RPMI7951 (cell line): ENCODE data around the gene SAP30L. TPM values are rescaled to one million over a fixed set of nuclear protein-coding genes. Genes with fewer than 3 reads are reported as not detected.

Experiments used
- DNase-seq: peaks from one replicate; pipeline ENCODE4 v3.0.0-alpha.2; 2012; ENCODE audit warnings: low read depth
- total RNA-seq: library from RNA; depleted of rRNA; stranded (reverse); fragments of >200 nt; shearing (Covaris generic); gene quantifications from 2 replicates; pipeline ENCODE4 v1.2.3, GENCODE V29; 2014

SAP30L gene
- total RNA-seq, 1 experiment from 2014 or later, result 37.6 TPM

DNA sequence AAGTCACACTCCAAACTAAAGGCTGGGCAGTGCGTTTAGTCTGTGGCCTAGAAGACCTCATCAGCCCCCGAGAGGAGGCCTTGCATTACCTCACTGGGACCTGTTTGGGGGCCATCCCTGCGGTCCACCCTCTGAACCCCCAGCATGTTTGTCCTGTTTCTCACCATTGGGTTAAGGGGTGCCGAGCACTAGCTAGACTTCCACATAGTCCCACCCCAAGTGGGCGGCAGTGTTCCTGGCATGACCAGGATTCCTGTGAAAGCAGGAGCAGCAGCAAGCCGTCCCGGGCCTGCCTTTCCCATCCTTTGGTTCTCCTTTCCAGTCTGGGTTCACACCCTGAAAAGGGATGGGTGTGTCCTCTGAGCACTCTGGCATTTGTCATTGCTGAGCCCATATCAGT is 26.6 kb upstream of the SAP30L start:
- no peak for DNase-seq

DNA sequence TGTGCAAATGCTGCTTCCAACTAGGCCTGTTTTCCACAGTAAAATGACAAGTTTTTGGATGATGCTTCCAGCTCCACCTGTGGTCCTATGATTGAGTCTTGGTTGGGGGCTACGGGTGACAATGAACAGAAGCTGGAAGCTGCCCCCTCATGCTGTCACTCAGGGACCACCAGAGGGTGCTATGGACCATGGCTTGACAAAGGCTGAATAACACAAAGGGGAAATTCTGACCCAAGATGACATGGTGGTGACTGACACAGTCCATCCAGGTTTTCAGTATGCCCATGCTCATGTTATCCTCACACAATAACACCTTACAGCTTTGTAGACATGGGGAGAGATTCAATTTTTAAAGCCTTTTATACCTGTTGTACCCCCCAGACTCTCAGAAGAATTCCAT is 23.9 kb upstream of the SAP30L start:
- peak; percentile 9 for DNase-seq

DNA sequence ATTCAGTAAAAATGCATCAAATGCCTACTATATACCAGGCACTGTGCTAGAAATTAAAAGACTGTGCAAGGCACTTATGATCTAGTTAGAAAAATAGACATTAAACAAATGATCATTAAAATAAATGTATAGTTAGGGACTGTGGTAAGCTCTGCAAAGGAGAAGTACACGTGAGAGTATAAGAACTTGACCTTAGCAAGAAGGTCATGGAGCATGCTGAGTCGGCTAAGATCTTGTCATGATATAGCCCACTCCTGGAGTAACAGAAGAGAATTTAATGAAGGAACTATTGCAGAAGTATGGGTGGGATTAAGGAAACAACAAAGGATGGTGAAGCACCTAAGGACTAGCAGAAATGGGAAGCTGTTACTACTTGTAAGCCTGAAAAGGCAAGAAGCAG is 23.5 kb upstream of the SAP30L start:
- DNase-seq, result no peak

DNA sequence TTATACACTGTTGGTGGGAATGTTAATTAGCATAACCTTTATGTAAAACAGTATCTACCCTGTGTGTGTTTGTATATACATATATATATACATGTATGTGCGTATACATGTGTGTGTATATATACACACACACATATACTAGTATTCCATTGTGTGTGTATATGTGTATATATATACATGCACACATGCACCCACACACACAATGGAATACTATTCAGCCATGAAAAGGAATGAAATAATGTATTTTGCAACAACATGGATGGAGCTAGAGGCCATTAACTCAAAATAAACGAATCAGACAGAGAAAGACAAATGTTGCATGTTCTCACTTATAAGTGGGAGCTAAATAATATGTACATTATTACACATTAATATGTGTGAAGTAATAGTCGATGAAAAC is 17.6 kb upstream of the SAP30L start:
- no peak for DNase-seq

DNA sequence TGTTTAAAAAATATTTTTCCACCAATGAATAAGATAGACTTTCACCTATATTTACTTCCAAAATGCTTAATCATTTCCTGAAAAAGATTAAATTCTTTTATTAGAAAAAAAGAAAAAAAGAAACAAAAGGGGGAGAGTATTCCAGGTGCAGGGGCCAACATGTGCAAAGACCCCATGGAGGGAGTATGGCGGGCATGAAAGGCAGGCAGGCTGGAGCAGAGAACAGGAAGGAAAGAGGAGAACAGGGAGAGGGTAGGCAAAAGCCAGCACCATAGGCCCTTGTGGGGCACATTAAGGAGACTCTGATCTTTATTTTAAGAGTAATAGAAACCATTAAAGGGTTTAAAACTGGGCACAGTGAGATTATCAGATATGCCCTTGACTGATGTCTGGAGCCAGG is 16.5 kb upstream of the SAP30L start:
- DNase-seq, result no peak

DNA sequence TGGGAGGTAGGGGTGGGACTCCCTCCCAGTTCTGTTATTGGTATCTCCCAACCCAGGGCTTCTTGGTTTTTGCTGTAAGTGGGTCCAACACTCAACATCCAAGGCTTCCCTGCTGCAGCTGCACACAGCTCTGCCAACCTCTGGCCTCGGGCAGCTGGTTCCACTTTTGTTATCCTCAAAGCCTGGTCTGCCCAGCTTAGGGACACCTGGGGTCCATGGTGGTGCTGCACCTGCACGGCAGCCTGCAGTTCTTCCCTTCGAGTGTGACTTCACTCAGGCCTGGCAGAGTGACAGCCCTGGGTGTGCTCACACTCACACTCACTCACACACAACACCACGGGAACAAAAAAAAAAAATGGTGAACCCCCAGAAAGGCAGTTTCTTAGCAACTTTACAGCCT is 15.3 kb upstream of the SAP30L start:
- DNase-seq, result no peak

DNA sequence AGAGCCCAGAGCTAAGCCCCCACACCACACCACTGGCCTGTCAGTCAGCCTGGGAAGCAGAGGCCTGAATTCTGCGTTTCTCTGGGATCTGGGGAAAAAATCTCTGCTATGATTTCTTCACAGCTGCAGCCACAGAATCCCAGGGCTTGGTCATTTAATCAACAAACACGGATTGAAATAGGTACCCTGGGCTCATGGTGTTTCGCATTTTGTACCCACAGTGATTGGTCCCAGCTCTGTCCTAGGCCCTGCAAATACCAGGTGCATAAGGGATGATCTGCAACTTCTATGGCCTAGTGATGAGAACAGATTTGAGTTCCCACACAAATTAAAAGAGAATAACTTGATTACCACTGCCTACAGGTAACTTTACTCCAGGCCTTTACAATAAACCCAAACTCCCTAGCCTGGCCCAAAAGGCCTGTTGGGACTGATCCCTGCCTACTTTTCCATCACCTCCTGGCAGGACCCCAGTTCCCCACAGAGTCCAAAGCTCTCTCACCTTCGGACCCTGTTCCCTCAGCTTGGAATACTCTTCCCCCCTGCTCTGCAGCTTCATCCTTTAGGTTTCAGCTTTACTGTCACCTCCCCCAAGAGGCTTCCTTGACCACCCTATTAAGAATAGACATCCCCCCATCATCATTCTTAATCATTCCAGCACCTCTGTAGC is 14.7 kb upstream of the SAP30L start:
- DNase-seq, result no peak

DNA sequence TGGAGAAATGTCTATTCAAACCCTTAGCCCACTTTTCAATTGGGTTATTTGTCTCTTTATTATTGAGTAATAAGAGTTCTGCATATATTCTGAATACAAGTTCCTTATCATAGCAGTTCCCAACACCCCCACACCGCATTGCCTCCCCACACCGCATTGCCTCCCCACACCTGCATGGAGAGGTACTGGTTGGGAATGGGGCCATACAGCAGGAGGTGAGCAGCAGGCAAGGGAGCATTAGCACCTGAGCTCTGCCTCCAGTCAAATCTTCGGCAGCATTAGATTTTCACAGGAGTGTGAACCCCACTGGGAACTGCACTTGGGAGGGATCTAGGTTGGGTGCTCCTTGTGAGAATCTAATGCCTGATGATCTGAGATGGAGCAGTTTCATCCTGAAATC is 10.6 kb upstream of the SAP30L start:
- DNase-seq, result no peak

DNA sequence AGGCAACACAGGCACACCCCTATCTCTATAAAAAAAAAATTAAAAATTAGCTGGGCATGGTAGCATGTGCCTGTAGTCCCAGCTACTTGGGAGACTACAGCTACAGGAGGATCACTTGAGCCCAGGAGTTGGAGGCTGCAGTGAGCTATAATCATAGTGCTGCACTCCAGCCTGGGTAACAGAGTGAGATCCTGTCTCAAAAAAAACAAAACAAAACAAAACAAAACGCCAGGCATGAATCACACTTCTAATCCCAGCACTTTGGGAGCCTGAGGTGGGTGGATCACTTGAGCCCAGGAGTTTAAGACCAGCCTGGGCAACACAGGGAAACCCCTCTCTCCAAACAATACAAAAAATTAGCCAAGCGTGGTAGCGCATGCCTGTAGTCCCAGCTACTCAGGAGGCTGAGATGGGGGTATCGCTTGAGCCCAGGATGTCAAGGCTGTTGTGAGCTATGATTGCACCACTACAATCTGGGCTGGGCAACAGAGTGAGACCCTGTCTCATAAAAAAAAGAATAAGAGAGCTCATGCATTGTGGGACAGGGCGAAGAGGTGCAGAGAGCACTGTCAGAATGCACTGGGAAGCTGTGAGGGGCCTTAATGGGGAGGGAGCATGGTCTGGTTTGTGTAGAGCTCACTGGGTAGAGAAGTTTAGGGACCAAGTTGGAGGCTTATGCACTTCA is 8.4 kb upstream of the SAP30L start:
- DNase-seq, result no peak

DNA sequence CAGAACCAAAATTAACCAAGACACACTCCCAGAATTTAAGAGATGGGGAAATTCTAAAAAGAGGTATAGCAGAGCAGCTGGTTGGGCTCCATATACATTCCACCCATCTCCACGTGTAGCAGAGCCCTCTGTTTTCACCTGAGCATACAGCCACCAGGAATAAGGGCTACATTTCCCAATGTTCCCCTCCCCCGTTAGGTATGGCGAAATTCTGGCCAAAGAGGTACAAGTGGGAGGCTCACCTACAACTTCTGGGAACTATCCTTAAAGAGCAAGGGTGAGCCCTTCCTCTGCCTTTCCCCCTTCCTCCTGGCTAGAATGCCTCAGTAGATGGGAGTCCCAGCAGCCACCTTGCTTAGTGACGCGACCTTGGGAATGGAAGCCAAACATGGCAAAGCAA is 5.3 kb upstream of the SAP30L start:
- no peak for DNase-seq

DNA sequence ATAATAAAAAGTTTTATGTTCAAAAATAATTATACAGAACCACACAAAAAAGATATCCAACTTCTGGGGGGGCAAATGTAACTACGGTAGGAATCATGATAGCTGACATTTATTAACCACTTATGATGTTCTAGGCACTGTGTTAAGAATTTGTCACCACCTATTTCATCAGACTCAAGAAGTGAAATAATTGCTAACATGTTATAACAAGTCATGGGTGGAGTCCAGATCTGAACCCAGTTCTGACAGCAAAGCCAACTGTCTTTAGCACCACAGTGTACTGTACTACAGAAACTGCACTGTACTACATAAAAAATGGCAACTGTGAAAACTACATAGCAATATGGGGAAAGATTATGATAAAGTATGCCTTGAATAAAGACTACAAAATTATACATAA is 3.0 kb upstream of the SAP30L start:
- no peak for DNase-seq

DNA sequence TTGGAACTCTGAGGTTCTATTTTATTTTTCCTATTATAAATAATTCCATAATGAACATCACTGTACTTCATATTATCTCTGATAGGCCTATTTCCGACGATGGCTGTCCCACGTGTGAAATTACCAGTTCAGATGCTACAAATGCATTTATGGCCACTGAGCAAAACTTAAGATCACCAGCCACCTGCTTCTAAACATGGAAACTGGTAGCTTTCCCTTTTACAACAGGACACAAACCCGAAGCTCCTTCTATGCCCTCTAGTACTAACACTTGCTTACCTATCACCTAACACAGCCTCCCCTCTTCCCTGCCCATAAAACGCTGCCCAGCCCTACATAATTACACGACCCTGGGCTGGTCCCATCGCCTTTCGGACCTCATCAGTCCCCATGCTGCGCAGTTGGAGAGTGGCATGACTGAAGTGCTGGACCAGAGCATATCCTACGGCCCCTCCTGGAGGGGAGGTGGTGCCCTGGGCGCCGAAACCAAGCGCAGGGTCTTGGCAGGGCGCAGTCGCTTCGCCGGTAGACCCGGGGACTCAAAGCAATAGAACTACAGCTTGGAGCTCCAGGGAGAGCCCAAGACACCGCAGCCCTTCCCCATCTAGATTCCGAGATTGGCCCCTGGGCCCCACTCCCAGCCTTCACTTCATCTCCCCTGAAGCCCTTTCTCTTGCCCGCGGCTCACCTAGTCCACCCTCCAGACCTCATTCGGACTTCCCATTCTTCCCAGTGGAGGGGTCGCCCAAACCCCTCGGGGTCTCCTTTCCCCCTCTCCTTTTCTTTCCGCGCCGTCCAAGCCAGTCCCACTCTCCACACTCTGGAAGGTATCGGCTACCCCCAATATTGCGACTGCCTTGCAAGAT is 1.0 kb upstream of the SAP30L start:
- peak; percentile 11 for DNase-seq

DNA sequence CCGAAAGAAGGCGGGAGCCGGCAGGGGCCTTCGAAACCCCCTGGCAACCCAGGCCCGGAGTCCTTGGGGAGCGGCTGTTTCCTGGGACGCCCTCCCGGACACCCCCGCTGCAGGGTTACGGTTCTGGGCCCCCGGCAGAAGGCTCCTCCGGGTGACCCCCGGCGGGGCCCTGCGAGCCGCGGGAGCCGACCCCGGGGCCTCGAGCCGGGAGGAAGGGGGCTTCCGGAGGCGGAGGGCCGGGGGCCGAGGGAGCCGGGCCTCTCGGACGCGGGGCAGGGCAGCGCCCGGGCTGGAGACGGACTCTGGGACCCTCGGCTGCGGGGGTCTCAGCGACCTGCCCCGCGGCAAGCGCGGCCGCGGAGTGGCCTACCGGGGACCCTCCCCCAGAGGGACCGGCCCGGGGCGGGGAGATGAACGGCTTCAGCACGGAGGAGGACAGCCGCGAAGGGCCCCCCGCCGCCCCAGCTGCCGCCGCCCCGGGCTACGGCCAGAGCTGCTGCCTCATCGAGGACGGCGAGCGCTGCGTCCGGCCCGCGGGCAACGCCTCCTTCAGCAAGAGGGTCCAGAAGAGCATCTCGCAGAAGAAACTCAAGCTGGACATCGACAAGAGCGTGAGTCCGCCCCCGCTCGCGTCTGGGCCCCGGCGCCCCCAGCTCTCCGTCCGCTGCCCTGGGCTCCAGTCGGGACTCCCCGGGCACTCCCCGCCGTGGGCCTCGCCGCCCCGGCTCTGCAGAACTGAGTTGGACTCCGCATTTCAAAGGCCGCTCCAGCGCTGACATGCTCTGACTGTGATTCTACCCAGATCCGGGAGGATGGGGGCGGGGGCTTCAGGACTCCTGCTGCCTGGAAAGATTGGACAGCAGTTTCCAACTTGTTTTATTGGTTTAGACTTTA is 645 bp downstream of the SAP30L start:
- peak; percentile 50 for DNase-seq

DNA sequence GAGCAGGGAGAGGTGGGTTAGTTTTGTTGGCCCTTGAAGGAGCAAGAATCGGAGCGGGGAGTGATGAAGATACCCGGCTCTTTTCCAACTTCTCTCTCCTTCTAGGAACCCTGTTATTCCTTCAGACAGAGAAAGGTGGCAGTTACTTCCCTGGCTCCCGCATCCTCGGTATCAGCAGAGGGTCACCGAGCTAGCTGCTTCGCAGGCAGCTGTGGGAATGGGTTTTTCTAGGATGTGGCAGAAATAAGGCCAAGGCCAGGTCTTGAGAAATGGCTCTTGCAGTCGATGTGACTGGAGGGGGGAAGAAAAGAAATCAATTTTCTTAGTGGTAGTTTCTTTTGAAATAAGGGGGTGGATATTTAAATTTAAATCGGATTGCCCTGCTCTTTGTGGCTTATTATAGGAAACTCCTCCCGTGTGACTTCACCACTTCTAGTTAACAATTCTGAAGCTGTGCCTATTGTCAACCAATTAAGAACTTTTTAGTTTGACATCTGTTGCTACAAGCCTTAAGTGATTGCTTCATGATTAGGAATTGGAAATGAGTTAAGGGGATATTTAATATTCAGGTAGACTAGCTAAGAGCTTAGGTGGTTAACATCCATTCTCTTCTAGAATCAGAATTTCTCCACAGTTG is 1.4 kb downstream of the SAP30L start:
- DNase-seq, result no peak

DNA sequence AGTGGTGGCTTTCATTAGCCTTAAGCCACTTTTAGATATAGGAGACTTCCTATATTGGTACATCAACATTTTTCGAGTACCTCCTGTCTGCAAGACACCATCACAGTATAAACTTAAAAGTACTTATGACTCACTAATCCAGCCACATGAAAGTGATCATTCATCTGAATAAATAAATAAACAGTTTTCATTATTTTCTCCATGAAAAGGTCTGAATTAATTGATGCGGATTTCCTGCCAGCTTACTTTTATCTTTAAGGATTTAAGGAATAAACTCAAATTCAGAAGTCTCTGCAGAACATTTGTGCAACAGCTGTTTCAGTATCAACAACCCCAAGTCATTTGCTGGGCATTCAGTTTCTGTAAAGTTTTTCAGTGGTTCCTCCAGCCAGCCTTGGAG is 4.0 kb downstream of the SAP30L start:
- DNase-seq, result peak; percentile 15

DNA sequence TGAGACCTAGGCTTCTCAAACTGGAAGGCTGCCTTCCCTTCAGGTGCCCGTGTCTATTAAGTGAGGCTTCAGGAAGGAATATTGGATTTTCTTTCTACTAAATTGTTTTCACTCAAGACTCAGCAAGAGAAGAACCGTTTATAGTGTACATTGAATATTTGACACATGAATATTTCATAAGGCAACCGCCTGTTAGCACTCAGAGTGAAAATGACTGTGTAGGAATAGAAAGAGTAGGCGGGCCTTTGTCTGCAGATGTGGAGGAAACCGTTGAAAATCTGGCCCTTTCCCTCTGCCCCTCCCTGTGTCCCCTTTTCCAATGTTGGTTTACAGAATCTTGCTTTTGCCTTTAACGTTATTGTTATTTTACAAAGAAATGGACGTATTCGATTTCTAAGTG is 6.2 kb downstream of the SAP30L start:
- DNase-seq, result no peak

DNA sequence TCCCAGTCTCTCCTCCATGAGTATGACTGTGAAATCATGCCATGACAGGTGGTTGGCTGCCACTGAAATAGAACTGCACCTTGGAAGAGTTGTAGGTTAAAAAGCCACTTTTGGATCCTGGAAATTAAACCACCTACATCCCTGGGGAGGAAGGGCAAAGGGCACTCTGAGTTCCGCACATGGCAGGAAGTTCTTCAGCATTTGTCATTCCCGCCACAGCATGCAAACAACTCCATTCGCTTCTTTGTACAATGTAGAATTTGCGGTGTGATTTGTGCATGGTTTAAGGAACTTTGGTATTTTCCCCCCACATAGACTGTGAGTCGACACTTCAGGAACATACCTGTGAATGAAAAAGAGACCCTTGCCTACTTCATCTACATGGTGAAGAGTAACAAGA is 9.8 kb downstream of the SAP30L start:
- no peak for DNase-seq

DNA sequence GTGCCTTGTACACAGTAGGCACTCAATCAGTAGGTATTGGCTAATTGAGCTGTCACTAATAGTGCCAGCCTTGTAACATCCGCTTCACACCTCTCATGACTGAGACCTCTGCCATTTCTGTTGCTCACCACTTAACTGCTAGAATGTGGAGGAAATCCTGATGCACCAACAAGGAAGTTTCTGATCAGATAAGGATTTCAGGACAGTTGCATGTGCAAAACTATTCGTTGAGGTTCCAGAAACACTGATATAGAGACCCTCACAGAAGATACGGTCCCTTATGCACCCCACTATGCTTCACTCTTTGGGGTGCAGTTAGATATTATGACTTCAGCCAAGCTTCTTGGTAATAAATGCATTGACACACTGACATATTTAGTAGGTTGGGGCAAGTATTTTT is 10.7 kb downstream of the SAP30L start:
- DNase-seq, result no peak

DNA sequence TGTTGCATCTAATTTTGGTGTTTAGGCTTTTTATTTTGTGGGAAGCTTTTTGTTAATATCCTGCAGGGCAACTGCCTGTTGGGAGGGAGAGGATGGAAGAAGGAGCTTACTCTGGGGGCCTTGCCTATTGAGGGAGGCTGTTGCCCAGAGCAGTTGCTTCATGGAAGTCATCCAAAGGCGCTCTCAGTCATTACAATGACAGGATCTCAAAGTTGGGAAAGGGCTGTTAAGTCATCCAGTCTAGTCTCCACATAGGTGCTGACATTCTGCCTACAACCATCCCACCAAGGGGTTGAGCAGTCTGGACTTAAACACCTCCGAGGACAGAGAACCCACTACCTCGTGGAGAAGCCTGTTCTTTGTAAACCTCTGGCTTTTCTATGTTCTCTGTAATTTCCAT is 13.2 kb downstream of the SAP30L start:
- no peak for DNase-seq

DNA sequence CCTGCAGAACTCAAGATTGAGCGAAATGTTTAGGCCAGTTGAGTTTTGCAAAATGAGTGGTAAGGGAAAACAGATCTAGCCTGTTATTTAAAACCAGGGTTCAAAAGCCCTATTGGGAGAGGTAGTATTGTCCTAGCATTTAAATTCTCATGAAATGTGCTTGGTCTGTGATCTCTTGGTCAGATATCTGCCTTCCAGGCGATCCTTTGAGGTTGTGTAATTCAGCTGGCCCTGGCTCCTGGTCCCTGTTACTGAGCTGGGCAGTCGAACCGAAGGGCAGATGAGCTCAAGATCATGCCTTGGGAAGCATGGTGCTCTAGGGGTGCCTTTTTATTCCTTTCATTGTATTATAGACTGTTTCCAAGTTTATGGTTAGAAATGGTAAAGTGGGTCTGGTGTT is 14.4 kb downstream of the SAP30L start:
- DNase-seq, result no peak

DNA sequence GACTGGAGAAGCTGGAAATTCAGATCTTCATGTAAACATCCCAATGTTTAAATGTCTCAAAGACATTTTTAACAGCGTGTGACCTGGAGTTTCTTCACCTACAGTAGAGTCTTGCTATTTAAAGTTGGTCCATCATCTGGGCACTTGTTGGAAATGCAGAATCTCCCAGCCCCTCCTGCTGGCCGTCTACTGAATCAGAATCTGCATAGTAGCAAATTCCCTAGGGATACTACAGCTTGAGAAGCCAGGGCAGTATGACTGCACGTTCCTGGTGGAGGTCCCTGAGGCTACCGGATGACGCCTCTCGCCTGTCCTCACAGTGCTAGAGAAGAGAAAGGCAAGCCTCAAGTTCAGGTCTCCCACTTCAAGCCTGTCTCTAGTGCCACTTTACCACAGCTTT is 15.7 kb downstream of the SAP30L start:
- DNase-seq, result no peak
